GM18508 (cell line): Measurements from ENCODE around the gene YARS1.

ENCODE experiments used
- ATAC-seq: cut with Tn5 transposase; IDR thresholded peaks from one replicate; pipeline ENCODE4 v1.9.1; 2021; ENCODE audit warnings: moderate number of reproducible peaks; ENCODE audit not compliant: insufficient read depth, unreplicated experiment

Gene YARS1

DNA sequence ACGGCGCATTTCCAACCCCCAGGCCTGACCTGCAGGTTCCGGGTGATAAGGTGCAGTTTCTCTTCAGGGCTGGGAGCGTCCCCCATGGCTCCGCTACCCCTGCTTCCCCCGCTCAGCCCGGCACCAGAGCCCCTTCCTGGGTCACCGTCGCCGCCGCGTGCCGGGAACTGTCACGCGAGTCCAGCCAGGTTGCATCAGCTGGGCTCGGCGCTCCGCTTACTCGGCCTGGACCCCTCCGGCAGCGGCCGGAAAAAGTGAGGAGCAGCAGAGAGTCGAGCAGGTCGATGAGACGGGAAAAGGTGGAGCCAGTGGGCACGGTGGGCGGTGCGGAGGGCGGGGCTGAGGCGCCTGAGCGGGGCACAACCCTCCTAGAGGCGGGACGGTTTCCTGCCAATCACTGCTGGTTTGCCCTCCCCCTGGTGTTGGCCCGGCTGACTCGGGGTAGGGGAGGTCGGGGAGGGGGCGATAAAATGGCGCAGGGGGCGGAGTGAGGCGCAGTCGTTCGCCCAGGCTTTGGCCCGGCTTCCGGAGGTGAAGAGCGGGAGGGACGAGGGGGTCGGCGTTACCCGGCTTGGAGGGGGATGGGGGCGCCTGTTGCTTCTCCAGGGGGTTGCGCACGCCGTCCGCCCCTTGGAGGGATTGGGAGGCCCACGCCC is at the start of gene YARS1, which contains the start of gene S100PBP:
Gene YARS1 (minus strand): TSS at position 200 of the 656 bp plus-strand sequence. CDS start 114 bp downstream, at position 86.
Gene S100PBP (plus strand): TSS at position 495 of the 656 bp plus-strand sequence. CDS start 8,447 bp downstream, outside the sequence.
- peak; percentile 79 for ATAC-seq

DNA sequence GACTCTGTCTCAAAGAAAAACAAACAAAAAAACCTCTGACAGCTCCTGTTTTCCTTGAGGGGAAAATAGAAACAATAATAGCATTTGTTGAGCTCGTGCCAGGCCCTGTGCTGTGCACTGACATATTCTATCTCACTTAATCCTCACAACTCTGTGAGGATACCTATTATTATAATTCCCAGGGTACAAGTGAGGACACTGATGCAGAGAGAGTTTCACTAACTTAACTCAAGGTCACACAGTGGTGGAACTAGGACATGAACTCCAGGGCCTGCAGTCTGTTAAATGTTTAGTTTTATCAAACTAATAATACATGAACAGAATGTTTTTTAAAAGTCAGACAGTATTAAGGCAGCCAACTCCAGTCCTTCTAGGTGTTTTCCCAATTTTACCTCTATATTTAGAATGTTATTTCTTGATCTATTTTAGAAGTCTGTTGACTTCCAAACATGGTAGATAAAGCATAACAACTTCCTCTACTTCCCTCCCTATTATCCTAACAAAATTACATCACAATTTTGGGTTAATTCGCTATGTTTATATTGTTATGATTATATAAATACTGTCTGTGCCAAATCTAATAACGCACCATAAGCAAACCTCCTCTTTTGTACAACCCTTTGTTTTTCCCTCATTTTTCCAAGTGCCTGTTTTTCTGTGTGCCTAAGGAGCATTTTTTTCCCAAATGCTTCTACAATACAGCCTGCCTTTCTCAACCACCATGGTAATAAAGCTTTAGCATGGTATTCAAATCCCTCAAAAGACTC is 48.7 kb upstream of the YARS1 start:
- no peak for ATAC-seq

DNA sequence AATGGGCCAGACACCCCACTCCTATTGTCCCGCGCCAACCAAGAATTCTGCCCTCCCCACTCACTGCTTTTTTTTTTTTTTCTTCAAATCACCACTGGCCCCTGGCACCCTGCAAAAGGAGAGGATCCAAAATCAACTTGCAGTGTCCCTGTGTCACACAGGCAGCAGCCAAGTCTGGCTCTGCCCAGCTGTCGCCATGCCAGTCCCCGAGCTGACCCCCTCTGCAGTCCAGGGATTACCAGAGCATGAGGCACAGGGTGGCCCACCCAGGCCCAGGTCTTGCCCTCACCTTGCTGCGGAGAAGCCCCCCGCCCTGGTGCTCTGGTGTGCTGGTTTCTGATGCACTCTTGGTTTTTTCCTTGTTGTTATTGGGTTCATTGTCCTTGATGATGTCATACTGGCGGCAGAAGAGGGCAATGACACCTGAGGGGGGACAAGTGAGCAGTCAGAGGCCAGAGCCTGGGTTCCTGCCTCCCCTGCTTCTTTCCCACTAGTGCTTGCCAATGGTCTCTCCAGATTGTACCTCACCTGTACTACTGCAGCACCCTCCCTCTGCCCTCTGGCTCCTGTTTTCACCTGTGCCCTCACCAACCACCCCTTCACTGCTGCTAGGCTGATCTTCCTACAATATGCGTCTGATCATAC is 47.3 kb upstream of the YARS1 start:
- ATAC-seq, result no peak

DNA sequence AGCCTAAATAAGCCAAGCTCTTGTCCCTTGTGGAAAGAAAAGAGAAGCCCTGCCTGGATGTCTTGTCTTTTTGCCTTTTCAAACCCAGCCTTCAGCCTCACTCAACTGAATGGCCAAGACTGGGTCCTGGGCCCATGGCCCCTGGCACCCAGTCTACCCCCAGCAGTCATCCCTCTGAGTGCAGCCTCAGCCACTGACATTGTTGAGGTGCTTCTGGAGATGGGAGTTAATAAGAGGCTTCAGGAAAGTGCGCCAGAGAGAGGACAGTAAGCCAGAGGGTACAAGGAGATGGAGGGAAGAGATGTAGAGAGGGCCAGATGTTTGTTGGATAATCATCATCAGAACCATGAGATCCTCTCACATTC is 46.7 kb upstream of the YARS1 start:
- ATAC-seq, result no peak

DNA sequence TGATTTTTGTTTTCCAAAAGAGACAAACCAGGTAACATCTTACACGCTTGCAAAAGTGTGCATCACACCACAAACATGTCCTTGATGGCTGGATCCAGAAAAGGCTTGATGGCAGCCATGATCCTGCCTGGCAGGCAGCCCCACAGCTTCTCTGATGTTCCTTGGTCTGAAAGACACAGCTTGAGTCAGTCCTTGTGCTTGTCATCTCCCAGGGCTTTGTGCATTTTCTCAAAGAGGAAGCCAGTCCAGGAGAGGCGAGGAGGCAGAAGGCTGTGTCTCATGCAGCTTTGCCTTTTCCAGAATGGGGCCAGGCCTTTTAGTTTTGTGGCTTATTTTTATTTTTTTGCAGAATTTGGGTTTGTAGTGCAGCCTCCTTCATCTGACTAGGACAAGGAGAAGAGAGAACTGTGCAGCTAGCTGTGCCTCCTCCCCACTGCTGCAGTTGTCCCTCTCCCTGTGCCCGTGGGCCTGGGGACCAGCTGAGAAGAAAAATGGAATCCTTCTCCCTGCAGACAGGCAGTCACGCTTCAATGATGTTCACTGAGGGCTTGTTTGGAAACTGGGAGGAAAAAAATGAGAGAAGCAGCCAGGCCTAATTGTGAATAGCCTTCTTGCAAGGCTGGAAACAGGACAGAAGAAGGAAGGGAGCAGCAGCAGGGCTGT is 46.2 kb upstream of the YARS1 start:
- ATAC-seq, result no peak

DNA sequence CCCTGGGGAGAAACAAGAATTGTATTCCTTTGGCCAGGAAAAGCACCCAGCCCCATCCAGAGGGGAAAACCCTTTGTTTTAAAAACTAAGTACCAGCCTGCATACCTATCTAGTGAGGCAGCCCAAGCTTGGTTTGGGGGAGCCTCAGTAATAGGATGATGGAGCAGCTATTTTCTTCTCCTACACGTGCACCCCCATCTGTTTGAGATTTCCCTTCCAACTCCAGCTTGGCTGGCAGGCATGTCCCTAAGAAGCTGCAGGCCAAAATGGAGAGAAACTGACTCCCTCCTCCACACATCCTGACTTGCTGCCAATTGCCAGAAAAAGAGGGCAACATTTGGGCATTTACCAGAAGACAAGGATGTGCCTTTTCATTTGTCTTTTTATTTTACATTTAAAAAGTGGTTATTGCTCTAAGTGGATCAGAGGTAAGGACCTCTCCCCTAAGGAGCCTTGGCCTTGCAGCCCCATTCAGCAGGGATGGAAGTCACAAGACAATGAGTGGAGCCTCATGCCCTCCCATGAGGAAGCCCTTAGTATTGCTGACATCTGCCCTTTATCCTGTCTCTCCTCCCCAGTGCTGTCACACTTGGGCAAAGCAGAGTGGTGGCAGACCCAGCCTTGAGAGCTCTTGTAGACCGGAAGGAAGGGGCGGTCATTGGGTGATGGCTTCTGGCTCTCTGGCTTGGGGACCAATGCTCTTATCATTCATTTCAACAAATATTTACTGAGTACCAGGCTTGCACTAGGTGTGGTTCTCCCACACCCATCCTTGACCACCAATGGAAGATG is 44.9 kb upstream of the YARS1 start:
- no peak for ATAC-seq

DNA sequence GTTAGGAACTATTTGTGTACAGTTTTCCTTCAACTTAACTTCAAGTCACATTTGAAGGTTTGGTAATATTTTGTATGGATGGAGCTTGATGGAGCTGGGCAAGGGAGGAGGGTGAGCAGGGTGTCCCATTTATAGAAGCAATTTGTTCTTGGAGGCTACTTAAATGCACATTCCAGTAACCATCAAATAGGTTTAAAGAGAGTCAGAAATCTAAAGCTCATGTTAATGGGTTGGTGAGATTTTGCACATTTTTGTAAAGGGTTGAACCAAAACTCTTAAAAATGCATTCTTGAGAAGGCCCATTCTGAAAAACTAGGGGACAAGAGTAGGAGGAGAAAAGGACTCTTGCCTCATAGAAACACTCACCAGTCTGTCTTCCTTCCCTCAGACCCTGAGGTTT is 43.4 kb upstream of the YARS1 start:
- ATAC-seq, result no peak

DNA sequence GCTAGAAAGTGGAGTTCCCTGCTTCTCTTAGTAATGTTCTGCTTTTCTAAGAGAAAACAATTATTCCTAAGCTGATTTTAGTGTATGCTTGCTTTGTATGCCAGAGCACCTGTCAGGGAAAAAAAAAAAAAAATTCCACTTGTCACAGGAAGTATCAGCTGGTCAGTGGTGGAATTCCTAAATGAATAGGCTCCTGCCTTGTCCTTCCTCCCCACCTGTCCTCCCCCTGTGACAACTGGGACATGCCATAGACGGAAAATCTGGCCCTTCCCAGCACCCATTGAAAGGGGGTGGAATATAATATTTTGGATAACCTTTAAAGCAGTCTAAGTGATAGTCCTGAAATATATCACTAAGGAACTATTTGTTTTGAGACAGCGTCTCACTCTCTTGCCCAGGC is 42.8 kb upstream of the YARS1 start:
- no peak for ATAC-seq

DNA sequence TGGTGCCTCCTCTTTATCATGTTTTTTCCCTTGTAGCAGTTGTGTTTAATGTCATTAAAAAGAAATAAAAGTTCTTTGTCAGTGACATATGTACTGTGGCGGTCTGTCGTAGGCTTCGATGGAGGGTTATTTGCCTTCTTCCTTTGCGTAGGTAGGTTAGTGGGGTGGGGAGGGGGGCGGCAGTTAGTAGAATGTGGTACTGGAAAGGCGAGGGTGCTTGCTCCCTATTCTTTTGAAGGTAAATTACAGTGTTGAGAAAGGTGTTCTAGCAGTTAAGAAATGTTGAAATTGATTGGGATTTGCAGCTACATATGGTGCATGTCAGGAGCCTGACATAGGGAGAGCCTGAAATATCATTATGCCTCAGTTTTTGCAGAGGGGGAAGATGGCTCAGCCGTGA is 41.6 kb upstream of the YARS1 start:
- ATAC-seq, result no peak

DNA sequence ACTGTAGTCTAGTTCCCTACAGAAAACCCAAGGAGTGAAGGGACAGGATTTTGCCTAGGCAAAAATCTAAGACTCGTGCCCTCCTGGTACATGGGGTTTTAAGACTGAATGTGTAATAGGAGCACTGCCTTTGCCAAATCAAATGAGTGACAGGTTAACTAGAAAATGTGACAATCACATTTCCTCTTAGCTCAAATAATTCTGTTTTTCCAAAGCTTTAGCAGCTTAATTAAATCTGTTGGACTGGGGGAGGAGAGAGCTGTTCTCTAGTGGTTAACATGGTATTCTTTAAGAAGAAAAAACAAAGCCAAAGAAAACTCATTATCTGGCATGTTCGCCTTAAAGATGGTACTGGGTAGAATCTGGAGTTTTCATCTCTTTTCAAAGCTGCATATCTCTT is 41.0 kb upstream of the YARS1 start:
- ATAC-seq, result no peak

DNA sequence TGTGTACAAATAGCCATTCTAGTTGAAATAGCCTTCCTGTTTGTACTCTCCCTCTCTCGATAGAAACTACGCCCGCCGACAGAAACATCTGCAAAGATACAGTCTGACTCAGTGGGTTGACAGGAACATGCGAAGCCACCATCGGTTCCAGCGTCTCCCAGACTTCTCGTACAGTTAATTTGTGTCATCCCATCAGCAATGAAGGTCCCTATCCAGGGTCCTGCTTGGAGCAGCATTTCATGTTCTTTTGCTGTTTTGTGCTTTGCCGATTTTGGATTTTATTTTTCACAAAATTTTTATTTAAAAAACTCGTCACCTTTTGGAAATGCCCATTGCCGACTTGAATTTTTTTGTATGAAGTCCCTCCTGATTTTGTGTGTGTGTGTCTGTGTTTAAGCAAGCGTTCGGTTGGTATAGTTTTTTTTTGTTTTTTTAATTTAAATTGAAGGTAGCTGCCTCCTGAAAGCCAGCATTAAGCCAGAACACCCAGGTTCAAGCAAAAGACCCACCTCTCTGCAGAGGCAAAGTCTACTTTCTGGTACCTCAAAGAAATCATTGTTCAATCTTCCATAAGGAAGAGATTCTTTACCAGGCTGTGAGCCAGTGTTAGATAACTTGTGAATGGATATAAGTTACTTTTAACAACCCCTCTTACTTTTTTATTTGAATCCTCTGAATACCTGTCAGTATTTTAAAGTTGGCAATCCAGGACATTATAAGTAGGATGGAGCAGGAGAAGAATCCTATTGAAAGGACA is 38.9 kb upstream of the YARS1 start:
- no peak for ATAC-seq

DNA sequence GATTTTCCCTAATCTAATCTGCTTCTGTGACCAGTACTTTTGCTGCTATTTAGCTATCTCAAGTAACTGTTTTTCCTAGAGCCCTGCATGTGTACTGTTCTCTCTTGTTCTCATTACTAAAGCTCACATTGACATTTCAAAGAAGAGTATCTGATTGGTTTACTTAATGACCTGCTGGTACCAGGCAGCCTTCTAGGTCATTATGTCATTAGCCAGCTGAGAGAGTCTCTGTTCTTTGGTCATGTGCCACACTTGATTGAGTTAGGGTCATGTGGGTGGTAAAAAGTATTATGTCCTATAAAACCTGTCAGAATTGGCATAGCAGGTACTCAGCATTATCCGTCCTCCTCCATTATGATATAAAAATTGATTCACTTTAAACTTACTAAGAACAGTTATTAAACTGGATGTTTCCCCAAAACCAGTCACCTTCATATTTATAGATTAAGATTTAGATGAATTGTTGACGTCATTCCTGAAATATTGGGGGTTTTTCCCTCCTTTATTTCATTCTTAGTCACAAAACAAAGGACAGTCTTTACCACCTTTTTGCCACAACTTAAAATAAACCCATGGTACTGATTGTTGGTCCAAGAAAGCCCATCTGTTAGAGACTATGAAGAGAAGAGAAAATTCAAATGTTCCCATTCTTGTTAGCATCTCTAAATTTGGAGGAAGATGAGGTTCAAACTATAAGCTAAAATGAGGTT is 31.4 kb upstream of the YARS1 start:
- no peak for ATAC-seq

DNA sequence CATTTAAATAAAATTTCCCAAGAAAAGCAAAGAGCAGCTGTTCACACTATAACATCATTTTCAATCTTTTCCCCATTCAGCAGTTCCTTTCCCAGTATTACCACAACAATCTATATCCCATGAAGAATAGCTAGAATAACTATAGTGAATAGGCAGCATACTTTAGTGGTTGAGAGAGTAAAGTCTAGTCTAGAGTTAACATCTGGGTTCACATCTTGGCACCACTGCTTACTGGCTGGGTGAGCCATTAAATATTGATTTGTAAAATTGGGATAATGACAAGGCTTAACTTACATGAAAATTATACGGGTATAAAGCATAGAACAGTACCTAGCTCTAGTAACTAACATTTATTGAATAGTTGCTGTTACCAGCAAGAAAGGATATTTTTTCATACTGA is 14.7 kb upstream of the YARS1 start:
- no peak for ATAC-seq

DNA sequence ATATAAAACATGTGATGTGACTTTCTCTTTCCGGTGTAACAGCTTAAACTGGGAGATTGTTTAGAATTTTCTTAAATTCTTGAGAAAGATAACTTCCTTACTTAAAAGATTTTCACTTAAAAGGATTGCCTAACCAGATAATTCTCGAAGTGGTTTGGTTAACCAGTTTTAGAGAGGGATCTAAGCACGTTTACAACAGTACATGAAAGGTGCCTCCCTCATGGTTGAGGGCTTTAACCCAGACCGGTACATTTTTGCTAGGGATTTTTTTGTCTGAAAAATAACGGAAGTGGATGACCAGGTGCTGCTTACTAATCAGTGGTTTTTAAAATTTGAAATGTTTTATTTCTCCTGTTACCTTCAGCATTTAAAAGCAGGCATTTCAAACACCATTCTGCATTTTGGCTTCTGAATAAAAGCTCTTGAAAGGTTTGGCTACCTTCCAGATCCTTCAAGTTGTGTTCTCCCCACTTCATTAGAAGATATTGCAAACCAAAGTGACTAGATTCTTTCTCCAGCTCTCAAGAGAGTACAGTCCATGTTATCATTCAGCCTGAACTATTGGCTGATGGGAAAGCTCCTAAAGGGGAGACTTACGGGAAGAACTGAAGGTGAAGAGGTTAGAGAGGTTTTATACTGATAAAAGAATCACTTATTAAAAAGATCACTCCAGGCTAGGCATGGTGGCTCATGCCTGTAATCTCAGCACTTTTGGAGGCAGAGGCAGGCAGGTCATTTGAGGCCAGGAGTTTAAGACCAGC is 13.1 kb upstream of the YARS1 start:
- ATAC-seq, result no peak

DNA sequence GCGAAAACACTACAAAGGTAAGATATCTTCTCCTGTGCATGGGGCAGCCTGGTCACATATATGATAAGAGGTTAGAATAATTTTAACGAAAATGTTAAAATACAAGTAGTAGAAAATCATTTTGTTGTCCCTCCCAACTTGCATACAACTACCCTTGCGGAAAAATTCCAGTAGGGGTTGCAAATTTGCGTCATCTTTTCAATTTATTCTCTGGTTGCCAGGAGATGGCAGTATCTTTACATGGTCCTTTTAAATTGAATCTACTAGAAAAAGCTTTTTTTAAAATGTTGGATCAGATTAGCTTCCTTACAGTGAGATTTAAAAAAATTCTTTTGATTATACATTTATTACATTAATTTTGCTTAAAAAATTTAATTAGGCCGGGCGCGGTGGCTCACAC is 11.2 kb upstream of the YARS1 start:
- no peak for ATAC-seq

DNA sequence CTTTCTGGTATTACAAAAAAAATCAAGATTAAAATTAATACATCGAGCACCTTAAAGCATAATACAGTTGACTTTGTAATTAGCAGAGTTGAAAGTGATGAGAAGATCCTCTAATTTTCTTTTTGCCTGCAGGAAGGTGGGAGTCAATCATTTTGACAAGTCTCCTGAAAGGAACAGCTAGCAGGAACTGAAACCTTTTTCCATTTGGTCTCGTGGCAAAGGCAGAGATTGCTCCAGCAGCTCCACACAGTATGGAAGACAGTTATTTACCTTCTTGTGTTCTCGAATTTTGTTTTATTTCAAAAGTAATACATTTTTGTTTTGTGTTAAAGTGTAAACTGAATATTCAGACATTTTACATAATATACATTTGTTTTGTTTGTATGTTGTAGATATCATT is 8.0 kb upstream of the YARS1 start:
- ATAC-seq, result no peak

DNA sequence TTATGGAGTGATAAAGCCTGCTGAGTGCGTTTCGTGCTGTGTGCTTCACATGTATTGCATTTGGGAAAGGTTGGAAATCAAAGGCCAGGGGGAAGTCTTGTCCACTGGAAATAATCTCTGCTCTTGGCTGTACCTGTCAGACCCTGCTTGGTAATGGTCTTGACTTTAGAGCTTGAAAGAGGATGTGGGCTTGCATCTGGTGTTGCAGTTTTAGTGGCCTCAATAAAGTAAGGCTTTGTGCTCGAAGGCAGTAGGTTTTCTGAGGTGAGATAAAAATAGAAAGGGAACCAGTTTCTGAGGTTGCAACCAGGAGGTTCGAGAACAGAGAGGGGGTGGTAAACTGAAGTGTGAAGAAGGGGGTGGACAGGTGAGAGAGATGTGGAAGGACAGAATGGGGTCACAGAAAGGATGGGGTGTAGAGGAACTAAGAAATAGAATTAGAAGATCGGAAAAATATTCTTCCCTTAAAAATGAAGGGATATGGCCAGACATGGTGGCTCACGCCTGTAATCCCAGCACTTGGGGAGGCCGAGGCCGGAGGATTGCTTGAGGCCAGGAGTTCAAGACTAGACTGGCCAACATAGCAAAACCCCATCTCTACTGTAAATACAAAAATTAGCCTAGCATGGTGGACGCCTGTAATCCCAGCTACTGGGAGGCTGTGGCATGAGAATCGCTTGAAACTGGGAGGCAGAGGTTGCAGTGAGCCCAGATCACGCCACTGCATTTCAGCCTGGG is 1.8 kb upstream of the YARS1 start:
- ATAC-seq, result no peak
